ENCODE measurements around the gene PHOX2B. TPM values are rescaled to one million over a fixed set of nuclear protein-coding genes. Genes with fewer than 3 reads are reported as not detected.

PHOX2B gene
- total and polyA plus RNA-seq, 9 of the 15 experiments (the other 6 are each of a cell fraction or from before 2014, with no cell fraction given): not detected

GRCh38 chr4:41696763-41697162 is 51.8 kb downstream of the PHOX2B start:
- Histone ChIP-seq H3K9me3 (replicated peaks; ENCODE audit: control insufficient read depth, insufficient read depth, low read depth, low read length) (no peaks in the 10 kb centered on the region), H3K9ac (ENCODE audit: insufficient read depth in 1 of 2, low read depth in 2 of 2, low read length in 2 of 2) (no peak overlapping the region), H2AFZ (ENCODE audit: low read depth, low read length) (no peak overlapping the region), H3K4me2 (ENCODE audit: insufficient read depth, low read length) (no peak overlapping the region), H3K4me3 (no peak overlapping the region), H3K27me3 (ENCODE audit: control insufficient read depth in 2 of 2, insufficient read depth in 2 of 2, low read length in 2 of 2) (no peaks in the 10 kb centered on the region; a peak in 1 of 5 replicates), H3K27ac (ENCODE audit: extremely low read depth, low read depth, low read length) (no peak overlapping the region), H4K20me1 (replicated peaks; ENCODE audit: control insufficient read depth, insufficient read depth, low read length) (no peaks in the 10 kb centered on the region), H3K9me1 (ENCODE audit: control insufficient read depth, insufficient read depth, low read length) (no peaks in the 10 kb centered on the region), H3K4me1 (replicated peaks in 1 of 2; ENCODE audit: control insufficient read depth in 2 of 2, insufficient read depth in 2 of 2, low read length in 2 of 2) (no peaks in the 10 kb centered on the region), H3K36me3 (ENCODE audit: control insufficient read depth, insufficient read depth, low read length) (no peaks in the 10 kb centered on the region), H3K79me2 (ENCODE audit: control insufficient read depth, insufficient read depth, low read length) (no peaks in the 10 kb centered on the region)
- TF ChIP-seq RFX7 (CRISPR knock-in tag; IDR thresholded peaks at IDR 0.05): no peak
- TF ChIP-seq BDP1 (IDR thresholded peaks at IDR 0.05; ENCODE audit: insufficient read depth, insufficient read length): no peak
- TF ChIP-seq ZNF121 (CRISPR knock-in tag; conservative IDR thresholded peaks at IDR 0.05): no peak
- ChIA-PET POLR2A (no interaction called here), CTCF (ENCODE audit: low intra/inter-chr PET ratio) (no interaction called here)
- DNase-seq (ENCODE audit: extremely low read depth in 1 of 4, low spot score in 3 of 4) (no peak), FAIRE-seq (no peak), ATAC-seq (no peak)
- in situ Hi-C loops (cut with MboI) (loop anchor here (25.0 kb wide), 1 partner anchor 816 kb away; no protein-coding TSS in a partner anchor), intact Hi-C loops (cut with micrococcal nuclease) (loop anchor here (10.0 kb wide), 2 partner anchors 258 to 1168 kb away; no protein-coding TSS in a partner anchor)
- 0% methylated on average over 4 of the region's 4 CpGs for whole genome bisulfite sequencing (ENCODE audit: insufficient coverage, low coverage, missing lambda C conversion rate)
- BruUV-seq (replicated peaks): no TSS peak

- POLR2A ChIA-PET: no interaction called here
- BruUV-seq (replicated peaks): no TSS peak
- TF ChIP-seq SNRNP70 (optimal IDR thresholded peaks at IDR 0.05; ENCODE audit: low read depth, low read length) (no peak), BCOR (IDR thresholded peaks at IDR 0.05) (no peak), PYGO2 (tag; IDR thresholded peaks at IDR 0.05) (no peak), LARP7 (IDR thresholded peaks at IDR 0.05) (no peak), ZBTB12 (CRISPR knock-in tag; IDR thresholded peaks at IDR 0.05) (no peak), SPI1 (IDR thresholded peaks at IDR 0.05; ENCODE audit: borderline replicate concordance, low read depth, low read length) (no peak), SMARCE1 (IDR thresholded peaks at IDR 0.05) (no peak), HSF4 (CRISPR knock-in tag; IDR thresholded peaks at IDR 0.05; ENCODE audit: borderline replicate concordance) (no peak), TRIM24 (IDR thresholded peaks at IDR 0.05) (no peak), ZNF830 (CRISPR knock-in tag; IDR thresholded peaks at IDR 0.05) (no peak), ZNF668 (CRISPR knock-in tag; IDR thresholded peaks at IDR 0.05) (no peak), RFX5 (IDR thresholded peaks at IDR 0.05; ENCODE audit: low read depth, low read length) (no peak)
Observed at GRCh38 chr4:41696131-41696530, 52.4 kb downstream of the PHOX2B start.

More at GRCh38 chr4:41696131-41696530, 52.4 kb downstream of the PHOX2B start:
- Histone ChIP-seq H3K79me2 (ENCODE audit: control insufficient read depth, insufficient read depth, low read length) (no peaks in the 10 kb centered on the region), H3K36me3 (ENCODE audit: control insufficient read depth, insufficient read depth, low read length) (no peaks in the 10 kb centered on the region), H3K4me1 (replicated peaks in 1 of 2; ENCODE audit: control insufficient read depth in 2 of 2, insufficient read depth in 2 of 2, low read length in 2 of 2) (no peaks in the 10 kb centered on the region), H2AFZ (ENCODE audit: low read depth, low read length) (no peak overlapping the region), H3K9ac (ENCODE audit: insufficient read depth in 1 of 2, low read depth in 2 of 2, low read length in 2 of 2) (no peak overlapping the region), H3K9me3 (replicated peaks; ENCODE audit: control insufficient read depth, insufficient read depth, low read depth, low read length) (no peaks in the 10 kb centered on the region), H3K27ac (ENCODE audit: extremely low read depth, low read depth, low read length) (no peak overlapping the region), H3K9me1 (ENCODE audit: control insufficient read depth, insufficient read depth, low read length) (no peaks in the 10 kb centered on the region), H3K4me3 (no peak overlapping the region), H3K27me3 (ENCODE audit: control insufficient read depth in 2 of 2, insufficient read depth in 2 of 2, low read length in 2 of 2) (no peaks in the 10 kb centered on the region; a peak in 1 of 5 replicates), H4K20me1 (replicated peaks; ENCODE audit: control insufficient read depth, insufficient read depth, low read length) (no peaks in the 10 kb centered on the region), H3K4me2 (ENCODE audit: insufficient read depth, low read length) (no peak overlapping the region)
- in situ Hi-C loops (cut with MboI): loop anchor here (25.0 kb wide), 1 partner anchor 816 kb away; no protein-coding TSS in a partner anchor
- intact Hi-C loops (cut with micrococcal nuclease): loop anchor here (10.0 kb wide), 2 partner anchors 259 to 1169 kb away; no protein-coding TSS in a partner anchor
- no peak for DNase-seq (ENCODE audit: extremely low read depth in 1 of 4, low spot score in 3 of 4)
- no peak for FAIRE-seq
- 0% methylated on average over 3 of the region's 3 CpGs for WGBS (ENCODE audit: insufficient coverage, low coverage, missing lambda C conversion rate)
- CTCF ChIA-PET (ENCODE audit: low intra/inter-chr PET ratio): no interaction called here
- ATAC-seq: no peak
